Measurements from ENCODE around the gene GUK1. TPM values are rescaled to one million over a fixed set of nuclear protein-coding genes. Genes with fewer than 3 reads are reported as not detected.

The GUK1 gene
- total RNA-seq, 1 experiment from 2014 or later, result 111 TPM

DNA sequence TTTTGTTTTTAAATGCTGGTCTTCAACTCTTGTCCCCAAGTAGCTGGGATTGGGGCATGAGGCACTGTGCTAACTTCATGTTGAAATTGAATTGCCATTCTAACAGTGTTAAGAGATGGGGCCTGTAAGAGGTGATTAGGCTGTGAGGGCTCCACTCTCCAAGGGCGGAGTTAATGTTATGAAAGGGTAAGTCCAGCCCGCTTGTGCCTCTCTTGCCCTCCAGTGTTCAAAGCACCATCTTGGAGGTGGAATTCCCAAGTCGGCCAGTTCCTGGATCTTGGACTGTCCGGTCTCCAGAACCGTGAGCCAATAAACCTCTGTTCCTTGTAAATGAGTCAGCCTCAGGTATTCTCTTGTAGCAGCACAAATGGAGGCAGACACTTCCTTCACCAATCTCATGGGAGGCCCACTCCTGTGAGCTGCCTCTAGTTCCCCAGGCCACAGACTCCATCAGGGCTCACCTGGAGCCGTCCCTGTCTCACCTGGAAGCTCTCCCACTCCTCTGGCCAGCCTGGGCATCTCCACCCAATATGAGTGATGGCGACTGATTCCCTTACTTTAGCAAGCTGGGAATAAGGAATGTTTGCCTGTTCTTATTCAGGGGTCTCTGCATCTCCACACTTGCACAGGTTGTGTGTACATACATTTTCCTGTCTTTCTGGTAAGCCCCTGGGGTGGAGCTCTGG lies 41.0 kb downstream of the GUK1 start:
- TF ChIP-seq ZNF671 (CRISPR knock-in tag; IDR thresholded peaks at IDR 0.05), result no peak
- TF ChIP-seq, protein P1, sequence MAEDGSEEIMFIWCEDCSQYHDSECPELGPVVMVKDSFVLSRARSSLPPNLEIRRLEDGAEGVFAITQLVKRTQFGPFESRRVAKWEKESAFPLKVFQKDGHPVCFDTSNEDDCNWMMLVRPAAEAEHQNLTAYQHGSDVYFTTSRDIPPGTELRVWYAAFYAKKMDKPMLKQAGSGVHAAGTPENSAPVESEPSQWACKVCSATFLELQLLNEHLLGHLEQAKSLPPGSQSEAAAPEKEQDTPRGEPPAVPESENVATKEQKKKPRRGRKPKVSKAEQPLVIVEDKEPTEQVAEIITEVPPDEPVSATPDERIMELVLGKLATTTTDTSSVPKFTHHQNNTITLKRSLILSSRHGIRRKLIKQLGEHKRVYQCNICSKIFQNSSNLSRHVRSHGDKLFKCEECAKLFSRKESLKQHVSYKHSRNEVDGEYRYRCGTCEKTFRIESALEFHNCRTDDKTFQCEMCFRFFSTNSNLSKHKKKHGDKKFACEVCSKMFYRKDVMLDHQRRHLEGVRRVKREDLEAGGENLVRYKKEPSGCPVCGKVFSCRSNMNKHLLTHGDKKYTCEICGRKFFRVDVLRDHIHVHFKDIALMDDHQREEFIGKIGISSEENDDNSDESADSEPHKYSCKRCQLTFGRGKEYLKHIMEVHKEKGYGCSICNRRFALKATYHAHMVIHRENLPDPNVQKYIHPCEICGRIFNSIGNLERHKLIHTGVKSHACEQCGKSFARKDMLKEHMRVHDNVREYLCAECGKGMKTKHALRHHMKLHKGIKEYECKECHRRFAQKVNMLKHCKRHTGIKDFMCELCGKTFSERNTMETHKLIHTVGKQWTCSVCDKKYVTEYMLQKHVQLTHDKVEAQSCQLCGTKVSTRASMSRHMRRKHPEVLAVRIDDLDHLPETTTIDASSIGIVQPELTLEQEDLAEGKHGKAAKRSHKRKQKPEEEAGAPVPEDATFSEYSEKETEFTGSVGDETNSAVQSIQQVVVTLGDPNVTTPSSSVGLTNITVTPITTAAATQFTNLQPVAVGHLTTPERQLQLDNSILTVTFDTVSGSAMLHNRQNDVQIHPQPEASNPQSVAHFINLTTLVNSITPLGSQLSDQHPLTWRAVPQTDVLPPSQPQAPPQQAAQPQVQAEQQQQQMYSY (CRISPR knock-in tag; IDR thresholded peaks at IDR 0.05), result no peak
- no peak for TF ChIP-seq ATF1 (CRISPR knock-in tag; IDR thresholded peaks at IDR 0.05)
- TF ChIP-seq ZNF423 (CRISPR knock-in tag; IDR thresholded peaks at IDR 0.05), result no peak
- TF ChIP-seq NFE2L1 (CRISPR knock-in tag; IDR thresholded peaks at IDR 0.05), result no peak
- TF ChIP-seq MYBL2 (CRISPR knock-in tag; IDR thresholded peaks at IDR 0.05), result no peak
- TF ChIP-seq, protein P2, sequence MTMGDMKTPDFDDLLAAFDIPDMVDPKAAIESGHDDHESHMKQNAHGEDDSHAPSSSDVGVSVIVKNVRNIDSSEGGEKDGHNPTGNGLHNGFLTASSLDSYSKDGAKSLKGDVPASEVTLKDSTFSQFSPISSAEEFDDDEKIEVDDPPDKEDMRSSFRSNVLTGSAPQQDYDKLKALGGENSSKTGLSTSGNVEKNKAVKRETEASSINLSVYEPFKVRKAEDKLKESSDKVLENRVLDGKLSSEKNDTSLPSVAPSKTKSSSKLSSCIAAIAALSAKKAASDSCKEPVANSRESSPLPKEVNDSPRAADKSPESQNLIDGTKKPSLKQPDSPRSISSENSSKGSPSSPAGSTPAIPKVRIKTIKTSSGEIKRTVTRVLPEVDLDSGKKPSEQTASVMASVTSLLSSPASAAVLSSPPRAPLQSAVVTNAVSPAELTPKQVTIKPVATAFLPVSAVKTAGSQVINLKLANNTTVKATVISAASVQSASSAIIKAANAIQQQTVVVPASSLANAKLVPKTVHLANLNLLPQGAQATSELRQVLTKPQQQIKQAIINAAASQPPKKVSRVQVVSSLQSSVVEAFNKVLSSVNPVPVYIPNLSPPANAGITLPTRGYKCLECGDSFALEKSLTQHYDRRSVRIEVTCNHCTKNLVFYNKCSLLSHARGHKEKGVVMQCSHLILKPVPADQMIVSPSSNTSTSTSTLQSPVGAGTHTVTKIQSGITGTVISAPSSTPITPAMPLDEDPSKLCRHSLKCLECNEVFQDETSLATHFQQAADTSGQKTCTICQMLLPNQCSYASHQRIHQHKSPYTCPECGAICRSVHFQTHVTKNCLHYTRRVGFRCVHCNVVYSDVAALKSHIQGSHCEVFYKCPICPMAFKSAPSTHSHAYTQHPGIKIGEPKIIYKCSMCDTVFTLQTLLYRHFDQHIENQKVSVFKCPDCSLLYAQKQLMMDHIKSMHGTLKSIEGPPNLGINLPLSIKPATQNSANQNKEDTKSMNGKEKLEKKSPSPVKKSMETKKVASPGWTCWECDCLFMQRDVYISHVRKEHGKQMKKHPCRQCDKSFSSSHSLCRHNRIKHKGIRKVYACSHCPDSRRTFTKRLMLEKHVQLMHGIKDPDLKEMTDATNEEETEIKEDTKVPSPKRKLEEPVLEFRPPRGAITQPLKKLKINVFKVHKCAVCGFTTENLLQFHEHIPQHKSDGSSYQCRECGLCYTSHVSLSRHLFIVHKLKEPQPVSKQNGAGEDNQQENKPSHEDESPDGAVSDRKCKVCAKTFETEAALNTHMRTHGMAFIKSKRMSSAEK (CRISPR knock-in tag; IDR thresholded peaks at IDR 0.05; ENCODE audit: borderline replicate concordance), result no peak
- no peak for TF ChIP-seq SOX15 (CRISPR knock-in tag; IDR thresholded peaks at IDR 0.05)
- H3K4me1 Mint-ChIP-seq, result no peaks in the 10 kb centered on the region
- no peak for ATAC-seq
- no peak overlapping the region for H3K27ac Mint-ChIP-seq
- no peak for DNase-seq (ENCODE audit: low spot score)
- no peaks in the 10 kb centered on the region for H3K27me3 Mint-ChIP-seq (ENCODE audit: low read depth)
- POLR2A ChIA-PET, result no interaction called here
- CTCF ChIA-PET, result interaction anchor here (0.6 to 2.8 kb wide), 6 partner anchors 15 to 1003 kb away, joined by 3 to 15 read pairs (median 4); partner anchors contain the start of gene IBA57
- H3K36me3 Mint-ChIP-seq, result no peaks in the 10 kb centered on the region
- no peaks in the 10 kb centered on the region for H3K9me3 Mint-ChIP-seq
- no peak overlapping the region for H3K4me3 Mint-ChIP-seq

DNA sequence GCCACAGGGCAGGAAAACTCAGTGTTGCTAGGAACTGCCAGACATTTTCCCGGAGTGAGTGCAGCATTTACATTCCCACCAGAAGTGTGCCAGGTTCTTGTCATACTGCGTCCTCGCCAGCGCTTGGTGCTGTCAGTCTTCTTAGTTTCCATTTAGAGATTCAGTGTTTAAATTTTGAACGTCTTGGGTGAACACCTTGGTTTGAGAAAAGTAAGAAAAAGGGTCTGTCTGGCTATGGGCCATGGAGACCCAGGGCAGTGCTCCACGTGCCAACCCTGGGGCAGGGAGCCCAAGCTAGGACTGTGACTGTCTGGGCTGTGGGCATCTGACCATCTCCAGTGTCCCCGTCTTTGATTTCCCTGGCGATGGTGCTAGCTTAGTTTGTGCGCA lies 41.6 kb downstream of the GUK1 start:
- Mint-ChIP-seq H3K4me3 (no peak overlapping the region), H3K27me3 (ENCODE audit: low read depth) (no peaks in the 10 kb centered on the region), H3K4me1 (no peaks in the 10 kb centered on the region), H3K36me3 (no peaks in the 10 kb centered on the region), H3K27ac (no peak overlapping the region), H3K9me3 (no peaks in the 10 kb centered on the region)
- DNase-seq (ENCODE audit: low spot score) (no peak), ATAC-seq (no peak)
- ChIA-PET POLR2A (no interaction called here), CTCF (no interaction called here)
- TF ChIP-seq PRRX2 (CRISPR knock-in tag; IDR thresholded peaks at IDR 0.05) (no peak), IRF2 (CRISPR knock-in tag; IDR thresholded peaks at IDR 0.05; ENCODE audit: borderline replicate concordance, low read depth) (no peak), ESRRA (CRISPR knock-in tag; IDR thresholded peaks at IDR 0.05; ENCODE audit: borderline replicate concordance) (no peak), JAZF1 (CRISPR knock-in tag; IDR thresholded peaks at IDR 0.05) (no peak), FOXK1 (CRISPR knock-in tag; IDR thresholded peaks at IDR 0.05) (no peak)
- TF ChIP-seq, protein P3, sequence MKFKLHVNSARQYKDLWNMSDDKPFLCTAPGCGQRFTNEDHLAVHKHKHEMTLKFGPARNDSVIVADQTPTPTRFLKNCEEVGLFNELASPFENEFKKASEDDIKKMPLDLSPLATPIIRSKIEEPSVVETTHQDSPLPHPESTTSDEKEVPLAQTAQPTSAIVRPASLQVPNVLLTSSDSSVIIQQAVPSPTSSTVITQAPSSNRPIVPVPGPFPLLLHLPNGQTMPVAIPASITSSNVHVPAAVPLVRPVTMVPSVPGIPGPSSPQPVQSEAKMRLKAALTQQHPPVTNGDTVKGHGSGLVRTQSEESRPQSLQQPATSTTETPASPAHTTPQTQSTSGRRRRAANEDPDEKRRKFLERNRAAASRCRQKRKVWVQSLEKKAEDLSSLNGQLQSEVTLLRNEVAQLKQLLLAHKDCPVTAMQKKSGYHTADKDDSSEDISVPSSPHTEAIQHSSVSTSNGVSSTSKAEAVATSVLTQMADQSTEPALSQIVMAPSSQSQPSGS (CRISPR knock-in tag; IDR thresholded peaks at IDR 0.05; ENCODE audit: borderline replicate concordance, low read depth), result no peak
- TF ChIP-seq, protein P4, sequence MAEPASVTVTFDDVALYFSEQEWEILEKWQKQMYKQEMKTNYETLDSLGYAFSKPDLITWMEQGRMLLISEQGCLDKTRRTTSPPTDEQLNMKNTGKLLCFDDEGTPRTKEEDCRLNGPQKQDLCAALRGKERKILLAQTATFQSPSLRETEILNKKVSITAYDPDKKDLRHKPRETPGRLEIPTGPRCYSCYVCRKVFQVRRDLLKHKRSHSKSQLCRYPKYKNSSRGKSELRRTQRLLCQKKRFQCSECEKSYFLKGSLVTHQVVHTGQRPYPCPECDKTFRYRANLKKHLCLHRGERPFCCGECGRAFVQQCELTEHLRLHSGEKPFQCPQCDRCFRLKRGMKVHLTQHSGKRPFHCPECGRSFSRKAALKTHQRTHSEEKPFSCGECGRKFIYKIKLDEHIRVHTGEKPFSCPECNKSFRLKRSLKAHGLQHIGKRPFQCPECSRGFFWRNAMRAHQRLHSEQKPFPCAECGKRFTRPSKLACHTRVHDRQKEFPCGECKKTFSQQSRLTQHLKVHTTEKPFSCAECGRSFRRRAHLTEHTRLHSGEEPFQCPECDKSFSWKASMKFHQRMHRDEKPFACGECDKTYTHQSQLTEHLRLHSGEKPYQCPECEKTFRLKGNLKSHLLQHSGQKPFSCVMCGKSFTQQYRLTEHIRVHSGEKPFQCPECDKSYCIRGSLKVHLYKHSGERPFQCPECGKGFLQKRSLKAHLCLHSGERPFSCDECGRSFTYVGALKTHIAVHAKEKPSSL (CRISPR knock-in tag; conservative IDR thresholded peaks at IDR 0.05), result no peak
- TF ChIP-seq, protein P5, sequence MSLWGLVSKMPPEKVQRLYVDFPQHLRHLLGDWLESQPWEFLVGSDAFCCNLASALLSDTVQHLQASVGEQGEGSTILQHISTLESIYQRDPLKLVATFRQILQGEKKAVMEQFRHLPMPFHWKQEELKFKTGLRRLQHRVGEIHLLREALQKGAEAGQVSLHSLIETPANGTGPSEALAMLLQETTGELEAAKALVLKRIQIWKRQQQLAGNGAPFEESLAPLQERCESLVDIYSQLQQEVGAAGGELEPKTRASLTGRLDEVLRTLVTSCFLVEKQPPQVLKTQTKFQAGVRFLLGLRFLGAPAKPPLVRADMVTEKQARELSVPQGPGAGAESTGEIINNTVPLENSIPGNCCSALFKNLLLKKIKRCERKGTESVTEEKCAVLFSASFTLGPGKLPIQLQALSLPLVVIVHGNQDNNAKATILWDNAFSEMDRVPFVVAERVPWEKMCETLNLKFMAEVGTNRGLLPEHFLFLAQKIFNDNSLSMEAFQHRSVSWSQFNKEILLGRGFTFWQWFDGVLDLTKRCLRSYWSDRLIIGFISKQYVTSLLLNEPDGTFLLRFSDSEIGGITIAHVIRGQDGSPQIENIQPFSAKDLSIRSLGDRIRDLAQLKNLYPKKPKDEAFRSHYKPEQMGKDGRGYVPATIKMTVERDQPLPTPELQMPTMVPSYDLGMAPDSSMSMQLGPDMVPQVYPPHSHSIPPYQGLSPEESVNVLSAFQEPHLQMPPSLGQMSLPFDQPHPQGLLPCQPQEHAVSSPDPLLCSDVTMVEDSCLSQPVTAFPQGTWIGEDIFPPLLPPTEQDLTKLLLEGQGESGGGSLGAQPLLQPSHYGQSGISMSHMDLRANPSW (CRISPR knock-in tag; conservative IDR thresholded peaks at IDR 0.05; ENCODE audit: low read depth), result no peak
- TF ChIP-seq, protein P6, sequence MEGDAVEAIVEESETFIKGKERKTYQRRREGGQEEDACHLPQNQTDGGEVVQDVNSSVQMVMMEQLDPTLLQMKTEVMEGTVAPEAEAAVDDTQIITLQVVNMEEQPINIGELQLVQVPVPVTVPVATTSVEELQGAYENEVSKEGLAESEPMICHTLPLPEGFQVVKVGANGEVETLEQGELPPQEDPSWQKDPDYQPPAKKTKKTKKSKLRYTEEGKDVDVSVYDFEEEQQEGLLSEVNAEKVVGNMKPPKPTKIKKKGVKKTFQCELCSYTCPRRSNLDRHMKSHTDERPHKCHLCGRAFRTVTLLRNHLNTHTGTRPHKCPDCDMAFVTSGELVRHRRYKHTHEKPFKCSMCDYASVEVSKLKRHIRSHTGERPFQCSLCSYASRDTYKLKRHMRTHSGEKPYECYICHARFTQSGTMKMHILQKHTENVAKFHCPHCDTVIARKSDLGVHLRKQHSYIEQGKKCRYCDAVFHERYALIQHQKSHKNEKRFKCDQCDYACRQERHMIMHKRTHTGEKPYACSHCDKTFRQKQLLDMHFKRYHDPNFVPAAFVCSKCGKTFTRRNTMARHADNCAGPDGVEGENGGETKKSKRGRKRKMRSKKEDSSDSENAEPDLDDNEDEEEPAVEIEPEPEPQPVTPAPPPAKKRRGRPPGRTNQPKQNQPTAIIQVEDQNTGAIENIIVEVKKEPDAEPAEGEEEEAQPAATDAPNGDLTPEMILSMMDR (IDR thresholded peaks at IDR 0.05), result no peak
- TF ChIP-seq, protein P7, sequence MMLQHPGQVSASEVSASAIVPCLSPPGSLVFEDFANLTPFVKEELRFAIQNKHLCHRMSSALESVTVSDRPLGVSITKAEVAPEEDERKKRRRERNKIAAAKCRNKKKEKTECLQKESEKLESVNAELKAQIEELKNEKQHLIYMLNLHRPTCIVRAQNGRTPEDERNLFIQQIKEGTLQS (CRISPR knock-in tag; conservative IDR thresholded peaks at IDR 0.05), result no peak
